NB4 (cell line): ENCODE results near the gene TMEM229B.

Experiments
- CTCF ChIP-seq: IDR thresholded peaks from one replicate; pipeline ENCODE4 v1.5.1; 2012; ENCODE audit warnings: low read depth, low read length
- MAX ChIP-seq: IDR thresholded peaks from 2 replicates; pipeline ENCODE4 v1.6.1; 2011; ENCODE audit warnings: low read depth, low read length
- MYC ChIP-seq: IDR thresholded peaks from 2 replicates; pipeline ENCODE4 v1.6.1; 2011; ENCODE audit warnings: low read depth, low read length
- POLR2A ChIP-seq: IDR thresholded peaks from 2 replicates; pipeline ENCODE4 v1.6.1; 2011; ENCODE audit warnings: mild to moderate bottlenecking; ENCODE audit not compliant: insufficient read length; ENCODE audit errors: extremely low read depth

- TF ChIP-seq POLR2A, result no peak
- TF ChIP-seq CTCF, result no peak
- no peak for TF ChIP-seq MAX
- no peak for TF ChIP-seq MYC
Measured at GRCh38 chr14:67473290-67474082, 15.0 kb downstream of the TMEM229B start.
